ENCODE results near the gene COL9A3.

Gene COL9A3

GRCh38 chr20:62816884-62817873 lies at the start of gene COL9A3:
COL9A3 (plus strand) TSS chr20:62817050; CDS start chr20:62817065, 15 bp downstream.
- no peak for DNase-seq

- no peak for DNase-seq
Measured at GRCh38 chr20:62768234-62768546, 48.7 kb upstream of the COL9A3 start.

GRCh38 chr20:62768551-62769287 lies 48.1 kb upstream of the COL9A3 start:
- DNase-seq, result no peak

- no peak for DNase-seq
Measured at GRCh38 chr20:62769346-62770071, 47.3 kb upstream of the COL9A3 start.

GRCh38 chr20:62770111-62770910 lies 46.5 kb upstream of the COL9A3 start:
- no peak for DNase-seq

- no peak for DNase-seq
Measured at GRCh38 chr20:62770916-62771315, 45.9 kb upstream of the COL9A3 start.

GRCh38 chr20:62771396-62772102 lies 45.3 kb upstream of the COL9A3 start:
- DNase-seq, result no peak

- DNase-seq, result no peak
Measured at GRCh38 chr20:62772103-62772611, 44.7 kb upstream of the COL9A3 start.

- DNase-seq, result no peak
Measured at GRCh38 chr20:62772619-62772989, 44.2 kb upstream of the COL9A3 start.

GRCh38 chr20:62772990-62773844 lies 43.6 kb upstream of the COL9A3 start:
- no peak for DNase-seq

GRCh38 chr20:62773845-62774714 lies 42.8 kb upstream of the COL9A3 start:
- no peak for DNase-seq

- peak; percentile 51 for DNase-seq
Measured at GRCh38 chr20:62774762-62775161, 42.1 kb upstream of the COL9A3 start.

- no peak for DNase-seq
Measured at GRCh38 chr20:62775206-62775605, 41.6 kb upstream of the COL9A3 start.

GRCh38 chr20:62776035-62776691 lies 40.7 kb upstream of the COL9A3 start:
- no peak for DNase-seq

GRCh38 chr20:62776692-62777527 lies 39.9 kb upstream of the COL9A3 start:
- DNase-seq, result peak; percentile 77

GRCh38 chr20:62777528-62777830 lies 39.4 kb upstream of the COL9A3 start:
- no peak for DNase-seq

GRCh38 chr20:62778058-62778457 lies 38.8 kb upstream of the COL9A3 start:
- DNase-seq, result no peak

All from stimulated activated CD4-positive, alpha-beta T cell treated with anti-CD3 and anti-CD28 coated beads, Interleukin-15, amount 100 ng/mL, for 24 hours (primary cell).